Ectodermal cell (in vitro differentiated cells): ENCODE measurements around the gene TIMM21.

Experiments used
- H3K27ac ChIP-seq: 2 replicates; pipeline ENCODE4 v1.7.0; 2013; ENCODE audit warnings: mild to moderate bottlenecking, low read depth, low read length; ENCODE audit not compliant: insufficient read depth, poor library complexity, severe bottlenecking
- H3K27me3 ChIP-seq: 2 replicates; pipeline ENCODE4 v1.7.0; 2013; ENCODE audit warnings: mild to moderate bottlenecking, low read length; ENCODE audit not compliant: insufficient read depth, control insufficient read depth, poor library complexity, severe bottlenecking
- H3K36me3 ChIP-seq: one replicate; pipeline ENCODE4 v1.7.0; 2013; ENCODE audit warnings: low read length; ENCODE audit not compliant: control insufficient read depth, insufficient read depth
- H3K4me1 ChIP-seq: one replicate; pipeline ENCODE4 v1.7.0; 2013; ENCODE audit warnings: low read length; ENCODE audit not compliant: control insufficient read depth, insufficient read depth
- H3K4me3 ChIP-seq: 2 replicates; pipeline ENCODE4 v1.7.0; 2013; ENCODE audit warnings: low read depth, low read length, control low read depth; ENCODE audit not compliant: insufficient read depth
- H3K9me3 ChIP-seq: 2 replicates; pipeline ENCODE4 v1.7.0; 2013; ENCODE audit warnings: mild to moderate bottlenecking, low read length, moderate library complexity; ENCODE audit not compliant: control insufficient read depth
- WGBS, 2 experiments: methylation state at CpG; one replicate each; pipeline ENCODE4 v1.1.7; 2013; ENCODE audit warnings: missing lambda C conversion rate in 2 of 2; 5-methylcytosine and 5-hydroxymethylcytosine counted together

TIMM21 gene

DNA sequence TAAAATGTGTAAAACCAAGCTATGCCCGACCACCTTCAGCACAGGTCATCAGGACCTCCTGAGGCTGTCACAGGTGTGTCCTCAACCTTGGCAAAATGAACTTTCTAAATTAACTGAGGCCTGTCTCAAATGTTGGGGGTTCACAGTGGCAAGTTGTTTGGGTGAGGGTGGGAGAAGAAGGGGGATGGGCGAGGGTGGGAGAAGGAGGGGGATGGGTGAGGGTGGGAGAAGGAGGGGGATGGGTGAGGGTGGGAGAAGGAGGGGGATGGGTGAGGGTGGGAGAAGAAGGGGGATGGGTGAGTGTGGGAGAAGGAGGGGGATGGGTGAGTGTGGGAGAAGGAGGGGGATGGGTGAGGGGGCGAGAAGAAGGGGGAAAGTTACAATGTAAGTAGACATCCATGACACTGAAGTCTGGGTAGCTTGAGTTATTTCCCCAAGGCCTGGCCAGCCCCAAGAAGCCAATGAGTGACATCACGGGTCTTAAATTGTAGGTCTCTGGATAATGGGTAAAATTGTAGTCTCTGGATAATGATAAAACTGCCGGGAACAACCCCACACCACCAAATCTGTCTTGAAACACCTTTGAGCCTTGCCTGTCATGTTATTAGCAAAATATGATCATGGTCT, 56.3 kb downstream of the TIMM21 start:
- WGBS, 2 experiments: 86 to 87% methylated on average over 5 of the region's 5 CpGs
- no peaks in the 10 kb centered on the region for H3K4me1 ChIP-seq

More for the DNA sequence above, 56.3 kb downstream of the TIMM21 start:
- Histone ChIP-seq H3K27me3 (no peaks in the 10 kb centered on the region), H3K9me3 (no peaks in the 10 kb centered on the region), H3K36me3 (no peaks in the 10 kb centered on the region), H3K4me3 (no peak overlapping the region), H3K27ac (no peak overlapping the region)
